Vagina (tissue), 2 donors: ENCODE measurements around the gene FAM120B. TPM values are rescaled to one million over a fixed set of nuclear protein-coding genes. Genes with fewer than 3 reads are reported as not detected.

Experiments used
- DNase-seq, 2 donors: peaks; one replicate each; pipeline ENCODE4 v3.0.0-alpha.2; 2017; ENCODE audit errors: extremely low spot score in 2 of 2
- H3K27ac ChIP-seq: fragments of 200-600 bp; sonication (generic); one replicate; pipeline ENCODE4 v1.5.1; 2019
- H3K27me3 ChIP-seq: fragments of 200-600 bp; sonication (generic); one replicate; pipeline ENCODE4 v1.5.1; 2019
- H3K36me3 ChIP-seq, 2 donors: fragments of 200-600 bp; sonication (generic); one replicate each; pipeline ENCODE4 v1.5.1; 2017 to 2019
- H3K4me1 ChIP-seq: fragments of 200-600 bp; sonication (generic); one replicate; pipeline ENCODE4 v1.5.1; 2019
- H3K4me3 ChIP-seq, 2 donors: fragments of 200-600 bp; sonication (generic); 1 replicate in 1 of 2; 2 replicates in 1 of 2; pipeline ENCODE4 v1.5.1; 2016 to 2019
- H3K9me3 ChIP-seq: fragments of 200-600 bp; sonication (generic); one replicate; pipeline ENCODE4 v1.5.1; 2019
- POLR2A ChIP-seq, 2 donors: fragments of 450-650 bp; IDR thresholded peaks; one replicate each; pipeline ENCODE4 v1.6.1; 2017; ENCODE audit warnings: antibody characterized with exemption in 2 of 2, mild to moderate bottlenecking in 2 of 2, moderate library complexity in 2 of 2
- POLR2AphosphoS5 ChIP-seq, 2 donors: sonication (generic); formaldehyde crosslinking; IDR thresholded peaks; one replicate each; pipeline ENCODE4 v1.9.0; 2017; ENCODE audit warnings: antibody characterized with exemption in 2 of 2, mild to moderate bottlenecking in 2 of 2, low read depth in 1 of 2; ENCODE audit not compliant: insufficient read depth in 1 of 2
- intact Hi-C: fragments of 100-400 bp; cut with DNase I; formaldehyde crosslinking; loops from one replicate; pipeline ENCODE4 v1.15.1; 2023
- total RNA-seq: library from RNA; depleted of rRNA; stranded (reverse); fragments of >200 nt; gene quantifications from one replicate; pipeline ENCODE4 v1.2.3, GENCODE V29; 2016
- TF ChIP-seq, protein P1 (sequence below), 3 experiments: fragments of 450-650 bp in 2 of 3; fragments of 200-600 bp in 1 of 3; sonication (generic) in 1 of 3; IDR thresholded peaks; one replicate each; pipeline ENCODE4 v1.5.1; 2017 to 2019; ENCODE audit warnings: antibody characterized with exemption in 3 of 3, mild to moderate bottlenecking in 2 of 3, moderate library complexity in 2 of 3

The FAM120B gene
- total RNA-seq, 1 donor from 2014 or later, result 34.6 TPM

DNA sequence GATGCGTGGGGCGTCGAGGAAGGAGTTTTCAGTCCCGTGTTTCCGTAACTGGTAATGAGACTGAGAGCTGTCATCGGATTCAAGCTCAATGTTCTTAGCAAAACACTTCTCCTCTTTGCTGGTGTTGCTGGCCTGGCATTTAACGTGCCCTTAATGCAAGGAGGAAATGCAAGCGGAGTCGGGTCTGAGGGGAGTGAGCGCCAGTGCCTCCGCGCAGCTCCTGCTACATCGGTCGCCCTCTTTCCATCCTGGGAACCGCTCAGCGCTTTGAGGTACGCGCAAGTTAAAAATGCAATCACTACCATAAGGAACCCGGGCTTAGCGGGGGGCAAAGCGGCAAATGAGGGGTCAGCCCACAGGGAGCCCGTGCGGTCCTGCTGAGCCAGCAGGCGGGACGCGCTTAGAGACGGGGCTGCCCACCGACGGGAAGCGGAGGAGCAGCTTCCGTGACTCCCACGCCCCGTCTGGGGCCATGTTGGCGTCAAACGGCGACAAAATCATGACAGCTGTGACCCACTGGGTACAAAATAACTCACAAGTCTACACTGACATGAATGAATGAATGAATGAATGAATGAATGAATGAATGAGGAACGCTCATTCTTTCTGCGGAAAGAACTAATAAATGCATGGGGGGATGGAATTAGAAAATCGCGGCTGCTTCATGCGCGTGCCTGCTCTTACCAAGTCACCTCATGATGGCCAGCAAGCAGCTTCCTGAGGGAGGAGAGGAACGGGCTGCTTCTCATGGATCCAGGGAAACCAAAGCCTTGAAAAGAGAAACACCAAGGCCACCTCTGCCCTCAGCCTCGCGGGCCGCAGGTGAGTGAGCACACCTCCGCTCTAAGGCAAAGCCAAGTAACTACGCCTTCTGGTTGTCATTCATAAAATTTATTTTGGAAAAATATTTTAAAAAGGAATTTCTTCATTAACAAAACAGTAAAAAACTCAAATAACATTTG, 24.9 kb upstream of the FAM120B start:
- Histone ChIP-seq H3K4me3 (no peak overlapping the region), H3K36me3 (peaks cover 0 to 22% of the 10 kb centered on the region in 2 donors), H3K27me3 (no peaks in the 10 kb centered on the region), H3K27ac (no peak overlapping the region), H3K9me3 (no peaks in the 10 kb centered on the region), H3K4me1 (peaks cover 26% of the 10 kb centered on the region)
- no peak for DNase-seq
- TF ChIP-seq POLR2A (IDR thresholded peaks at IDR 0.05) (no peak), POLR2AphosphoS5 (IDR thresholded peaks at IDR 0.05; ENCODE audit: insufficient read depth in 1 of 2, low read depth in 1 of 2) (no peak)
- TF ChIP-seq, protein P1, sequence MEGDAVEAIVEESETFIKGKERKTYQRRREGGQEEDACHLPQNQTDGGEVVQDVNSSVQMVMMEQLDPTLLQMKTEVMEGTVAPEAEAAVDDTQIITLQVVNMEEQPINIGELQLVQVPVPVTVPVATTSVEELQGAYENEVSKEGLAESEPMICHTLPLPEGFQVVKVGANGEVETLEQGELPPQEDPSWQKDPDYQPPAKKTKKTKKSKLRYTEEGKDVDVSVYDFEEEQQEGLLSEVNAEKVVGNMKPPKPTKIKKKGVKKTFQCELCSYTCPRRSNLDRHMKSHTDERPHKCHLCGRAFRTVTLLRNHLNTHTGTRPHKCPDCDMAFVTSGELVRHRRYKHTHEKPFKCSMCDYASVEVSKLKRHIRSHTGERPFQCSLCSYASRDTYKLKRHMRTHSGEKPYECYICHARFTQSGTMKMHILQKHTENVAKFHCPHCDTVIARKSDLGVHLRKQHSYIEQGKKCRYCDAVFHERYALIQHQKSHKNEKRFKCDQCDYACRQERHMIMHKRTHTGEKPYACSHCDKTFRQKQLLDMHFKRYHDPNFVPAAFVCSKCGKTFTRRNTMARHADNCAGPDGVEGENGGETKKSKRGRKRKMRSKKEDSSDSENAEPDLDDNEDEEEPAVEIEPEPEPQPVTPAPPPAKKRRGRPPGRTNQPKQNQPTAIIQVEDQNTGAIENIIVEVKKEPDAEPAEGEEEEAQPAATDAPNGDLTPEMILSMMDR (IDR thresholded peaks at IDR 0.05), result no peak
- intact Hi-C loops, result no loop called here

- no peaks in the 10 kb centered on the region for H3K27me3 ChIP-seq
- DNase-seq, result no peak
- no peak for TF ChIP-seq POLR2AphosphoS5 (IDR thresholded peaks at IDR 0.05; ENCODE audit: insufficient read depth in 1 of 2, low read depth in 1 of 2)
- TF ChIP-seq, protein P1 (IDR thresholded peaks at IDR 0.05), result no peak
- no peak for TF ChIP-seq POLR2A (IDR thresholded peaks at IDR 0.05)
- H3K9me3 ChIP-seq, result no peaks in the 10 kb centered on the region
- no peak overlapping the region for H3K4me3 ChIP-seq
- intact Hi-C loops, result no loop called here
- peaks cover 0 to 22% of the 10 kb centered on the region in 2 donors for H3K36me3 ChIP-seq
- peaks cover 37% of the 10 kb centered on the region for H3K4me1 ChIP-seq
- H3K27ac ChIP-seq, result no peak overlapping the region
Measured at GRCh38 chr6:170282512-170283158, 23.9 kb upstream of the FAM120B start.

DNA sequence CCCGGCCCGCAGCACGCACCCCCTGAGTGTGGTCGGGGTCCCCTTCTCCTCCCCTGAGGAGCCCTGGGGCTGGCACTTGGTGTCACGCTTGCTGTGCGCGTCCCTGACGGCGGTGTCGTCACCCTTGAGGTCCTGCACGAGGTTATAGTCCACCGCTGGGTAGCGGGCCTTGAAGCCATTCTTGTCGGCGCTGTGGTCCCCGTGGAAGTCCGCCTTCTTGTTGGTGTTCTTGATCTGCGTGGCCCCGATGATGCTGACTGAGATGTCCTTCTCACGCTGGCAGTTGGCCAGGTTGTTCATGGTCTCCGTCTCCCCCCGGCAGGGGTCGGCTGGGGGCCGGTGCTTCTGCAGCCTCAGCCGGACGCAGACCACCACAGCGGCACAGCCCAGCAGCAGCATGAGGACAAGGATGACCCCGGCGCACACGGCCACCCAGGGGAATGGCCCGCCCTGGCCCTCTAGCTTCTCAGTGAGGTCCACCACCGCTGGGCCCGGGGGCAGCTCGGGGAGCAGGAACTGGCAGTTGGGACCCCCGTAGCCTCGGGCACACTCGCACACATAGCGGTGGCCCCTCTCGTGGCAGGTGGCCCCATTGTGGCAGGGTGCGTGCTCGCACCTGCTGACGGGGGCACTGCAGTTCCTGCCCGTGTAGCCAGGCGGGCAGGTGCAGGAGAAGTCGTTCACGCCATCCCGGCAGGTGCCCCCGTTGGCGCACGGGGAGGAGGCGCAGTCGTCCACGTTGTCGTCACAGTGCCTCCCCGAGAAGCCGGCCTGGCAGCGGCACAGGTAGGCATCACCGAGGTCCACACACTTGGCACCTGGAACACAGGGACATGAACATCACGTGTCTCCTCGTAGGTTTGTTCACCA, 23.1 kb upstream of the FAM120B start:
- DNase-seq, result no peak
- Histone ChIP-seq H3K36me3 (peaks cover 0 to 22% of the 10 kb centered on the region in 2 donors), H3K9me3 (no peaks in the 10 kb centered on the region), H3K4me3 (no peak overlapping the region), H3K27me3 (no peaks in the 10 kb centered on the region), H3K27ac (no peak overlapping the region), H3K4me1 (peaks cover 45% of the 10 kb centered on the region)
- intact Hi-C loops, result no loop called here
- TF ChIP-seq POLR2A (IDR thresholded peaks at IDR 0.05) (no peak), POLR2AphosphoS5 (IDR thresholded peaks at IDR 0.05; ENCODE audit: insufficient read depth in 1 of 2, low read depth in 1 of 2) (peak in 1 of 2 donors; percentile 13)
- TF ChIP-seq, protein P1 (IDR thresholded peaks at IDR 0.05), result no peak

GRCh38 chr6:170284126-170284773, 22.3 kb upstream of the FAM120B start:
- H3K9me3 ChIP-seq, result no peaks in the 10 kb centered on the region
- TF ChIP-seq POLR2A (IDR thresholded peaks at IDR 0.05) (no peak), POLR2AphosphoS5 (IDR thresholded peaks at IDR 0.05; ENCODE audit: insufficient read depth in 1 of 2, low read depth in 1 of 2) (no peak)
- TF ChIP-seq, protein P1 (IDR thresholded peaks at IDR 0.05), result no peak
- no peaks in the 10 kb centered on the region for H3K27me3 ChIP-seq
- DNase-seq, result no peak
- intact Hi-C loops, result no loop called here
- peaks cover 49% of the 10 kb centered on the region for H3K4me1 ChIP-seq
- H3K36me3 ChIP-seq, result peaks cover 0 to 22% of the 10 kb centered on the region in 2 donors
- no peak overlapping the region for H3K27ac ChIP-seq
- H3K4me3 ChIP-seq, result no peak overlapping the region
